Activated effector memory CD4-positive, alpha-beta T cell treated with Interleukin-2 at 50 U/mL for 16 hours (primary cell): ENCODE measurements around the gene TSPAN15.
"Not testable (repeated sequence)": the region's sequence is repeated elsewhere in the genome, so short reads cannot be mapped to it uniquely, and the experiment has no call there.

ENCODE experiments used
- DNase-seq: peaks from one replicate; pipeline ENCODE4 v3.0.0-alpha.2; 2020

Gene TSPAN15

GRCh38 chr10:69467928-69468750 is 16.9 kb downstream of the TSPAN15 start:
- DNase-seq: no peak

- DNase-seq: no peak
Observed at GRCh38 chr10:69468751-69469089, 17.5 kb downstream of the TSPAN15 start.

- no peak for DNase-seq
Observed at GRCh38 chr10:69469976-69470375, 18.7 kb downstream of the TSPAN15 start.

GRCh38 chr10:69470463-69471384 is 19.5 kb downstream of the TSPAN15 start:
- DNase-seq: no peak

- DNase-seq: no peak
Observed at GRCh38 chr10:69472142-69472541, 20.9 kb downstream of the TSPAN15 start.

- no peak for DNase-seq
Observed at GRCh38 chr10:69472544-69472943, 21.3 kb downstream of the TSPAN15 start.

- no peak for DNase-seq
Observed at GRCh38 chr10:69473304-69473990, 22.2 kb downstream of the TSPAN15 start.

- no peak for DNase-seq
Observed at GRCh38 chr10:69474742-69475432, 23.6 kb downstream of the TSPAN15 start.

GRCh38 chr10:69475433-69475830 is 24.2 kb downstream of the TSPAN15 start:
- no peak for DNase-seq

- DNase-seq: no peak
Observed at GRCh38 chr10:69477968-69478597, 26.8 kb downstream of the TSPAN15 start.

- no peak for DNase-seq
Observed at GRCh38 chr10:69479240-69480067, 28.2 kb downstream of the TSPAN15 start.

GRCh38 chr10:69480068-69480412 is 28.8 kb downstream of the TSPAN15 start:
- DNase-seq: no peak

GRCh38 chr10:69481305-69481704 is 30.0 kb downstream of the TSPAN15 start:
- DNase-seq: no peak

GRCh38 chr10:69481811-69482524 is 30.7 kb downstream of the TSPAN15 start:
- DNase-seq: no peak

- DNase-seq: no peak
Observed at GRCh38 chr10:69483963-69484362, 32.7 kb downstream of the TSPAN15 start.

- no peak for DNase-seq
Observed at GRCh38 chr10:69484736-69485135, 33.5 kb downstream of the TSPAN15 start.

GRCh38 chr10:69486922-69487730 is 35.9 kb downstream of the TSPAN15 start:
- no peak for DNase-seq

- DNase-seq: not testable (repeated sequence)
Observed at GRCh38 chr10:69488149-69488844, 37.0 kb downstream of the TSPAN15 start.

GRCh38 chr10:69488856-69489255 is 37.6 kb downstream of the TSPAN15 start:
- not testable (repeated sequence) for DNase-seq
